ENCODE results near the gene DICER1.

DNA sequence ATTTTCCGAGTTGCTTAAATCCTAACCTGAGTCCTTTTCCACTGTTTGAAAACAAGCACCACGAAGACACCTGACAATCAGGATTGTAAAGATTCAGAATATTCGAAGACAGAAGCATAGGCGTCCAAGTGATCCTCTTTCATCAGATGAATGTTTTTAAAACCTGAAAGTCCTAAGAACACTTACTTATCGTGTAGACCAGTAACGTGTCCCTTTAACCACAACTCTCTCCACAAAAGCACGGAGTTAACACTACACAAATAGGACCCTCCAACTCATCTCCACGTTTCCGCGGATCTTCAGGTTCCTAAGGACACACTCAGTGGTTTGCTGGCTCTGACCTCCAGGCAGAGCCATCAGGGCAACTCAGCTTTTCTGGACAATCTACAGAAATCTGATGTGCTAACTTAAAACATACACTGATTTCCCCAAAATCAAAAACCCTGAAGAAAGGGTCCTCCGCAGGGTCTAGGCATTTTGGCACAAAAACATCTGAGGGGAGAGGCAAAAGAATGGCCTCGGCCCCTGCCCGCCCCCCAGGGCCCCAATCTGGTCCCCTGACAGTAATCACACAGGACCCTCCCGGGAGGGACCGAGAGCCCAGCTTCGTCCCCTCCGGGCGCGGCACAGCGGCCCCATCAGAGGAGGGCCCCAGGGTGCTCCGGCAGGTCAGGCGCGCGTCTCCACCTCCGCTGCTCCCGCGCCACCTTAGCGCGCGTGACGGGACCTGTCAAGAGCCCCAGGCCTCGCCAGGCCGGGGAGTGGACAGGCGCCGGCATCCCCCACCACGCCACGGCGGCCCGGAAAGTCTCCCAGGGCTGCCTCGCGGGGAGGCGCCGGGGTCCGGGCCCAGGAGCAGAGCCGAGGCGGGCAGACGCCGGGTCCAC, 925 bp downstream of the DICER1 start:
- TF ChIP-seq, protein P1, sequence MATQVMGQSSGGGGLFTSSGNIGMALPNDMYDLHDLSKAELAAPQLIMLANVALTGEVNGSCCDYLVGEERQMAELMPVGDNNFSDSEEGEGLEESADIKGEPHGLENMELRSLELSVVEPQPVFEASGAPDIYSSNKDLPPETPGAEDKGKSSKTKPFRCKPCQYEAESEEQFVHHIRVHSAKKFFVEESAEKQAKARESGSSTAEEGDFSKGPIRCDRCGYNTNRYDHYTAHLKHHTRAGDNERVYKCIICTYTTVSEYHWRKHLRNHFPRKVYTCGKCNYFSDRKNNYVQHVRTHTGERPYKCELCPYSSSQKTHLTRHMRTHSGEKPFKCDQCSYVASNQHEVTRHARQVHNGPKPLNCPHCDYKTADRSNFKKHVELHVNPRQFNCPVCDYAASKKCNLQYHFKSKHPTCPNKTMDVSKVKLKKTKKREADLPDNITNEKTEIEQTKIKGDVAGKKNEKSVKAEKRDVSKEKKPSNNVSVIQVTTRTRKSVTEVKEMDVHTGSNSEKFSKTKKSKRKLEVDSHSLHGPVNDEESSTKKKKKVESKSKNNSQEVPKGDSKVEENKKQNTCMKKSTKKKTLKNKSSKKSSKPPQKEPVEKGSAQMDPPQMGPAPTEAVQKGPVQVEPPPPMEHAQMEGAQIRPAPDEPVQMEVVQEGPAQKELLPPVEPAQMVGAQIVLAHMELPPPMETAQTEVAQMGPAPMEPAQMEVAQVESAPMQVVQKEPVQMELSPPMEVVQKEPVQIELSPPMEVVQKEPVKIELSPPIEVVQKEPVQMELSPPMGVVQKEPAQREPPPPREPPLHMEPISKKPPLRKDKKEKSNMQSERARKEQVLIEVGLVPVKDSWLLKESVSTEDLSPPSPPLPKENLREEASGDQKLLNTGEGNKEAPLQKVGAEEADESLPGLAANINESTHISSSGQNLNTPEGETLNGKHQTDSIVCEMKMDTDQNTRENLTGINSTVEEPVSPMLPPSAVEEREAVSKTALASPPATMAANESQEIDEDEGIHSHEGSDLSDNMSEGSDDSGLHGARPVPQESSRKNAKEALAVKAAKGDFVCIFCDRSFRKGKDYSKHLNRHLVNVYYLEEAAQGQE (IDR thresholded peaks at IDR 0.05; ENCODE audit: insufficient replicate concordance, low read depth) = no peak
- TF ChIP-seq, protein P2, sequence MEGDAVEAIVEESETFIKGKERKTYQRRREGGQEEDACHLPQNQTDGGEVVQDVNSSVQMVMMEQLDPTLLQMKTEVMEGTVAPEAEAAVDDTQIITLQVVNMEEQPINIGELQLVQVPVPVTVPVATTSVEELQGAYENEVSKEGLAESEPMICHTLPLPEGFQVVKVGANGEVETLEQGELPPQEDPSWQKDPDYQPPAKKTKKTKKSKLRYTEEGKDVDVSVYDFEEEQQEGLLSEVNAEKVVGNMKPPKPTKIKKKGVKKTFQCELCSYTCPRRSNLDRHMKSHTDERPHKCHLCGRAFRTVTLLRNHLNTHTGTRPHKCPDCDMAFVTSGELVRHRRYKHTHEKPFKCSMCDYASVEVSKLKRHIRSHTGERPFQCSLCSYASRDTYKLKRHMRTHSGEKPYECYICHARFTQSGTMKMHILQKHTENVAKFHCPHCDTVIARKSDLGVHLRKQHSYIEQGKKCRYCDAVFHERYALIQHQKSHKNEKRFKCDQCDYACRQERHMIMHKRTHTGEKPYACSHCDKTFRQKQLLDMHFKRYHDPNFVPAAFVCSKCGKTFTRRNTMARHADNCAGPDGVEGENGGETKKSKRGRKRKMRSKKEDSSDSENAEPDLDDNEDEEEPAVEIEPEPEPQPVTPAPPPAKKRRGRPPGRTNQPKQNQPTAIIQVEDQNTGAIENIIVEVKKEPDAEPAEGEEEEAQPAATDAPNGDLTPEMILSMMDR (IDR thresholded peaks at IDR 0.05; ENCODE audit: insufficient read depth, low read length) = no peak
- no peak for TF ChIP-seq POLR2AphosphoS5 (IDR thresholded peaks at IDR 0.05; ENCODE audit: low read depth)
- no peak for TF ChIP-seq GABPA (IDR thresholded peaks at IDR 0.05; ENCODE audit: low read depth)
